Stimulated activated CD8-positive, alpha-beta memory T cell treated with anti-CD3 and anti-CD28 coated beads, Interleukin-12 subunit alpha, Interleukin-12 subunit beta, amount 100 ng/mL, for 24 hours (primary cell): Measurements from ENCODE around the gene CES3.
"Not testable (repeated sequence)": the region's sequence is repeated elsewhere in the genome, so short reads cannot be mapped to it uniquely, and the experiment has no call there.

Experiments
- DNase-seq: peaks from one replicate; pipeline ENCODE4 v3.0.0-alpha.2; 2020; ENCODE audit errors: extremely low read depth

CES3 gene

GRCh38 chr16:66972983-66973382, 11.9 kb downstream of the CES3 start:
- DNase-seq = no peak

GRCh38 chr16:66973716-66974115, 12.7 kb downstream of the CES3 start:
- no peak for DNase-seq

GRCh38 chr16:66974156-66974931, 13.3 kb downstream of the CES3 start:
- not testable (repeated sequence) for DNase-seq

- DNase-seq = not testable (repeated sequence)
Measured at GRCh38 chr16:66974932-66975246, 13.8 kb downstream of the CES3 start.

GRCh38 chr16:66975302-66975893, 14.3 kb downstream of the CES3 start:
- no peak for DNase-seq

- DNase-seq = no peak
Measured at GRCh38 chr16:66976746-66977145, 15.7 kb downstream of the CES3 start.

GRCh38 chr16:66977341-66978113, 16.5 kb downstream of the CES3 start:
- DNase-seq = peak; percentile 69

GRCh38 chr16:66979011-66979717, 18.1 kb downstream of the CES3 start:
- no peak for DNase-seq

- DNase-seq = no peak
Measured at GRCh38 chr16:66983033-66983432, 22.0 kb downstream of the CES3 start.

- DNase-seq = no peak
Measured at GRCh38 chr16:66984892-66985311, 23.8 kb downstream of the CES3 start.

- DNase-seq = no peak
Measured at GRCh38 chr16:66986559-66986958, 25.5 kb downstream of the CES3 start.

GRCh38 chr16:66988197-66988788, 27.2 kb downstream of the CES3 start, which contains the start of gene CES4A:
Gene CES4A (plus strand): TSS chr16:66988589. CDS start chr16:66988773, 184 bp downstream.
- no peak for DNase-seq

GRCh38 chr16:66991545-66992077, 30.5 kb downstream of the CES3 start:
- no peak for DNase-seq

GRCh38 chr16:66993558-66993957, 32.5 kb downstream of the CES3 start:
- DNase-seq = not testable (repeated sequence)

- DNase-seq = no peak
Measured at GRCh38 chr16:66996324-66996982, 35.4 kb downstream of the CES3 start.

- DNase-seq = no peak
Measured at GRCh38 chr16:66996983-66997358, 35.9 kb downstream of the CES3 start.

- DNase-seq = peak; percentile 27
Measured at GRCh38 chr16:67000384-67001351, 39.6 kb downstream of the CES3 start.

- DNase-seq = no peak
Measured at GRCh38 chr16:67001726-67002125, 40.7 kb downstream of the CES3 start.

GRCh38 chr16:67006930-67007658, 46.0 kb downstream of the CES3 start:
- no peak for DNase-seq
